K562 (cell line): ENCODE data around the gene DVL2. TPM values are rescaled to one million over a fixed set of nuclear protein-coding genes. Genes with fewer than 3 reads are reported as not detected.

ENCODE experiments used
- ATAC-seq: fragments of 200-7000 bp; cut with Tn5 transposase; 3 replicates; pipeline ENCODE4 v1.9.1; 2020; ENCODE audit warnings: moderate library complexity
- BruUV-seq: library from RNA; stranded (reverse); fragments of 400-500 nt; replicated peaks from 2 replicates; lab custom pipeline; 2021; lab: Mats Ljungman, UMichigan
- CTCF ChIA-PET: fragments of 300-600 bp; formaldehyde crosslinking; extraction: SDS; loops from one replicate; lab custom pipeline; 2021; ENCODE audit warnings: low intra/inter-chr PET ratio; lab: Yijun Ruan, JAX
- POLR2A ChIA-PET: fragments of 300-600, 350-650 bp; sonication (Branson Sonifier 250); formaldehyde crosslinking; extraction: SDS; loops from one replicate; lab custom pipeline; 2021; ENCODE audit warnings: antibody characterized with exemption, inconsistent platforms; lab: Yijun Ruan, JAX
- DNase-seq, 4 experiments: peaks; one replicate each; pipeline versions ENCODE4 v3.0.0 to v3.0.0-alpha.2; 2011 to 2018; ENCODE audit warnings: low spot score in 3 of 4, mixed read lengths in 3 of 4; ENCODE audit errors: extremely low read depth in 1 of 4
- FAIRE-seq: peaks from 2 replicates; lab custom pipeline; 2011; peaks lifted over from hg19 to GRCh38; lab: Jason Lieb, UNC
- H2AFZ ChIP-seq: 2 replicates; pipeline ENCODE4 v1.6.0; 2011; ENCODE audit warnings: low read depth, low read length, control low read depth, inconsistent platforms
- H3K27ac ChIP-seq: fragments of 200-600 bp; 3 replicates; pipeline ENCODE4 v1.8.0; 2011; ENCODE audit warnings: low read depth, mild to moderate bottlenecking, control low read depth, inconsistent platforms, low read length, moderate library complexity, mixed read lengths; ENCODE audit errors: extremely low read depth
- H3K27me3 ChIP-seq, 2 experiments: fragments of 300-600 bp in 1 of 2; 2 replicates in 1 of 2; 3 replicates in 1 of 2; pipeline versions ENCODE4 v1.6.0 to v1.8.0; 2011; ENCODE audit warnings: inconsistent platforms in 2 of 2, low read length in 2 of 2, mild to moderate bottlenecking in 1 of 2, mixed read lengths in 1 of 2, moderate library complexity in 1 of 2; ENCODE audit not compliant: control insufficient read depth in 2 of 2, insufficient read depth in 2 of 2
- H3K36me3 ChIP-seq: fragments of 300-600 bp; 3 replicates; pipeline ENCODE4 v1.8.0; 2011; ENCODE audit warnings: mild to moderate bottlenecking, low read length, inconsistent platforms; ENCODE audit not compliant: control insufficient read depth, insufficient read depth
- H3K4me1 ChIP-seq, 2 experiments: fragments of 200-600 bp in 1 of 2; replicated peaks in 1 of 2; 2 replicates in 1 of 2; 3 replicates in 1 of 2; pipeline versions ENCODE4 v1.5.1 to v1.8.0; 2011; ENCODE audit warnings: inconsistent platforms in 2 of 2, low read length in 2 of 2, mild to moderate bottlenecking in 1 of 2, mixed read lengths in 1 of 2, moderate library complexity in 1 of 2; ENCODE audit not compliant: control insufficient read depth in 2 of 2, insufficient read depth in 2 of 2
- H3K4me2 ChIP-seq: 2 replicates; pipeline ENCODE4 v1.6.1; 2011; ENCODE audit warnings: low read length, control low read depth, inconsistent platforms, mixed read lengths; ENCODE audit not compliant: insufficient read depth
- H3K4me3 ChIP-seq: fragments of 200-600 bp; sonication (generic), shearing (Covaris generic); 2 replicates; pipeline ENCODE4 v1.5.1; 2016; ENCODE audit warnings: control low read depth, inconsistent platforms
- H3K79me2 ChIP-seq: fragments of 200-600 bp; 3 replicates; pipeline ENCODE4 v1.8.0; 2011; ENCODE audit warnings: low read length, inconsistent platforms; ENCODE audit not compliant: control insufficient read depth, insufficient read depth
- H3K9ac ChIP-seq, 2 experiments: 2 replicates each; pipeline versions ENCODE4 v1.6.0 to v1.6.1; 2011; ENCODE audit warnings: low read depth in 2 of 2, low read length in 2 of 2, control low read depth in 1 of 2, inconsistent platforms in 1 of 2, mild to moderate bottlenecking in 1 of 2, mixed read lengths in 1 of 2; ENCODE audit not compliant: insufficient read depth in 1 of 2
- H3K9me1 ChIP-seq: one replicate; pipeline ENCODE4 v1.6.0; 2011; ENCODE audit warnings: inconsistent platforms, mild to moderate bottlenecking, low read length, moderate library complexity; ENCODE audit not compliant: control insufficient read depth, insufficient read depth
- H3K9me3 ChIP-seq: replicated peaks from 2 replicates; pipeline ENCODE4 v1.5.1; 2011; ENCODE audit warnings: low read depth, low read length, inconsistent platforms; ENCODE audit not compliant: control insufficient read depth, insufficient read depth
- H4K20me1 ChIP-seq: replicated peaks from 2 replicates; pipeline ENCODE4 v1.6.1; 2011; ENCODE audit warnings: low read length, inconsistent platforms, mixed read lengths; ENCODE audit not compliant: control insufficient read depth, insufficient read depth
- ATF1 ChIP-seq, 2 experiments: fragments of 450-650 bp in 1 of 2; IDR thresholded peaks; 2 replicates each; pipeline ENCODE4 v1.6.1; 2016; ENCODE audit warnings: missing compliant biosample characterization in 1 of 2, missing genetic modification characterization in 1 of 2
- CBX2 ChIP-seq: fragments of 200-600 bp; sonication (generic); IDR thresholded peaks from one replicate; pipeline ENCODE4 v1.6.1; 2012; ENCODE audit warnings: mild to moderate bottlenecking, low read length, inconsistent platforms; ENCODE audit not compliant: insufficient read depth, poor library complexity, severe bottlenecking
- ELF2 ChIP-seq: fragments of 250-450 bp; sonication (Bioruptor Pico); IDR thresholded peaks from 2 replicates; pipeline ENCODE4 v1.5.0; 2021; ENCODE audit warnings: mild to moderate bottlenecking
- ESRRB ChIP-seq: fragments of 250-450 bp; sonication (Bioruptor Pico); IDR thresholded peaks from 2 replicates; pipeline ENCODE4 v1.5.0; 2020; ENCODE audit warnings: mild to moderate bottlenecking, moderate library complexity, borderline replicate concordance
- GTF2F1 ChIP-seq: IDR thresholded peaks from 2 replicates; pipeline ENCODE4 v1.6.1; 2011; ENCODE audit warnings: low read depth, low read length, improper control_type of control experiment
- HNRNPH1 ChIP-seq: fragments of 200-400 bp; formaldehyde crosslinking; optimal IDR thresholded peaks from 2 replicates; pipeline ENCODE3; 2017; ENCODE audit warnings: low read depth, mild to moderate bottlenecking, low read length, moderate library complexity
- KLF1 ChIP-seq: fragments of 450-650 bp; IDR thresholded peaks from 2 replicates; pipeline ENCODE4 v1.6.1; 2016; ENCODE audit warnings: missing genetic modification characterization, missing compliant biosample characterization
- LCOR ChIP-seq: sonication (generic); formaldehyde crosslinking; IDR thresholded peaks from 2 replicates; pipeline ENCODE4 v1.8.0; 2022; ENCODE audit warnings: mild to moderate bottlenecking, missing genetic modification reagents
- MTF1 ChIP-seq: fragments of 250-450 bp; sonication (Bioruptor Pico); IDR thresholded peaks from 2 replicates; pipeline ENCODE4 v1.9.0; 2021; ENCODE audit warnings: moderate library complexity, mild to moderate bottlenecking, inconsistent platforms, borderline replicate concordance
- NBN ChIP-seq: fragments of 450-650 bp; IDR thresholded peaks from 2 replicates; pipeline ENCODE4 v1.6.1; 2016; ENCODE audit warnings: low read depth, mild to moderate bottlenecking
- POU5F1 ChIP-seq: fragments of 150-350 bp; IDR thresholded peaks from 2 replicates; pipeline ENCODE4 v1.6.1; 2014; ENCODE audit warnings: borderline replicate concordance, low read length, low read depth, mild to moderate bottlenecking; ENCODE audit not compliant: partially characterized antibody
- RBM34 ChIP-seq: fragments of 200-400 bp; formaldehyde crosslinking; IDR thresholded peaks from 2 replicates; pipeline ENCODE4 v1.6.1; 2018; ENCODE audit warnings: low read length, borderline replicate concordance; ENCODE audit not compliant: insufficient read depth
- SIRT6 ChIP-seq: IDR thresholded peaks from one replicate; pipeline ENCODE4 v1.6.1; 2012; ENCODE audit warnings: low read depth, mild to moderate bottlenecking, control low read depth, inconsistent platforms, low read length, moderate library complexity
- SNIP1 ChIP-seq: fragments of 450-650 bp; IDR thresholded peaks from 2 replicates; pipeline ENCODE4 v1.7.1; 2017; ENCODE audit warnings: low read depth, mild to moderate bottlenecking
- TAL1 ChIP-seq: fragments of 450-650 bp; IDR thresholded peaks from 2 replicates; pipeline ENCODE4 v1.6.1; 2016; ENCODE audit warnings: mild to moderate bottlenecking
- TARDBP ChIP-seq: fragments of 450-650 bp; IDR thresholded peaks from 2 replicates; pipeline ENCODE4 v1.6.1; 2016
- WHSC1 ChIP-seq: IDR thresholded peaks from one replicate; pipeline ENCODE4 v1.6.1; 2012; ENCODE audit warnings: low read length, control low read depth, inconsistent platforms
- ZNF124 ChIP-seq: sonication (generic); formaldehyde crosslinking; IDR thresholded peaks from 2 replicates; pipeline ENCODE4 v1.8.1; 2022; ENCODE audit warnings: missing genetic modification reagents
- ZNF311 ChIP-seq: fragments of 250-450 bp; sonication (Bioruptor Pico); IDR thresholded peaks from 2 replicates; pipeline ENCODE4 v1.4.0; 2020; ENCODE audit warnings: mild to moderate bottlenecking, moderate library complexity
- ZNF717 ChIP-seq: fragments of 250-450 bp; sonication (Bioruptor Pico); IDR thresholded peaks from 2 replicates; pipeline ENCODE4 v1.5.0; 2021
- WGBS: fragments of 100-300 bp; shearing (Covaris generic); methylation state at CpG from one replicate; pipeline ENCODE4 v1.1.6; 2016; ENCODE audit warnings: low coverage, mixed read lengths; ENCODE audit not compliant: insufficient coverage; ENCODE audit errors: missing lambda C conversion rate; 5-methylcytosine and 5-hydroxymethylcytosine counted together
- in situ Hi-C: fragments of 300-500 bp; cut with MboI; formaldehyde crosslinking; loops from 4 replicates; pipeline ENCODE4 v1.15.0; 2018; ENCODE audit warnings: inconsistent platforms, mixed read lengths
- intact Hi-C: fragments of 100-400 bp; cut with micrococcal nuclease; formaldehyde crosslinking; loops from 2 replicates; pipeline ENCODE4 v1.14.2; 2022
- polyA plus RNA-seq, 8 experiments: library from polyadenylated mRNA; depleted of rRNA in 4 of 8; stranded (reverse) in 5 of 8; unstranded in 3 of 8; fragments of >200 nt; fragmentation: Nextera tagmentation in 2 of 8; fragmentation: Illumina TruSeq in 1 of 8; extraction: Ambion mirVana in 2 of 8; extraction: Trizol in 1 of 8; gene quantifications; 2 replicates each; pipeline versions ENCODE4 v1.2.1 to v1.2.3, GENCODE V29; 2011 to 2014; ENCODE audit warnings: inconsistent platforms in 1 of 8, missing spikeins in 1 of 8
- total RNA-seq, 7 experiments: library from RNA; depleted of rRNA in 6 of 7; stranded (reverse); fragments of >200 nt in 6 of 7; fragmentation: Illumina TruSeq in 2 of 7; extraction: Trizol in 2 of 7; gene quantifications; 2 replicates each; pipeline versions ENCODE4 v1.2.1 to v1.2.3, GENCODE V29; 2011 to 2021; ENCODE audit warnings: low replicate concordance in 1 of 7

Gene DVL2
- total and polyA plus RNA-seq, 9 of the 15 experiments (the other 6 are each of a cell fraction or from before 2014, with no cell fraction given): 1.3 to 49.5 (median 24.3) TPM

DNA sequence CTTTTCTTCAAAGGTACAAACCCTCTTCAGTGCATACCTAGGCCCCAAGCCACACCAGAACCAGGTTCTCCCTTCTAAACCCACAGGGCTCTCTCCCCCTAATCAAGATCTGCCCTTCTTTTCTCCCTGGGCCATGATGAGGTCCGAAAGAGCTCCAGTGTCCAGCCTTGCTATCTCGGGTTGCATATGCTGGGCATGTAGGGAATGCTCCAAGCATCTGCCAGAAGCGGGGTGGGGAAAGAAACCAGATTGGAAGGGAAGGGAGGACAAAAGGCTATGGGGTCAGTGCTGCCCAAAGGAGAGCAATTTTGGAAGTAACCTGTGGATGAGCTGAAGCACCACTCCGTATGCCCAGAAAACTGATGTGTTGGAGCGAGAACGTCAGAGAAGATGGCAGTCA, 14.9 kb upstream of the DVL2 start:
- POLR2A ChIA-PET: interaction anchor here (1.2 to 2.5 kb wide), 3 partner anchors 10 to 14 kb away, joined by 3 to 8 read pairs (median 7); partner anchors contain the start of gene PHF23
- Histone ChIP-seq H3K79me2 (peaks cover 60% of the 10 kb centered on the region), H3K27ac (no peak overlapping the region; the same call in 2 of the 3 replicates), H3K4me1 (peaks cover 13 to 19% of the 10 kb centered on the region in 2 experiments; a peak in 4 of 5 replicates), H3K9me1 (no peaks in the 10 kb centered on the region), H3K4me2 (peak overlapping the region; percentile 37), H3K4me3 (peak overlapping the region; percentile 2; the same call in 1 of the 2 replicates), H2AFZ (no peak overlapping the region), H4K20me1 (no peaks in the 10 kb centered on the region), H3K9ac (peak overlapping the region in 1 of 2 experiments; percentile 97; a peak in 1 of 4 replicates), H3K9me3 (no peaks in the 10 kb centered on the region), H3K36me3 (peaks cover 43% of the 10 kb centered on the region), H3K27me3 (no peaks in the 10 kb centered on the region)
- in situ Hi-C loops: no loop called here
- ATAC-seq: no peak
- no peak for FAIRE-seq
- WGBS: 59% methylated on average over 6 of the region's 6 CpGs
- CTCF ChIA-PET: no interaction called here
- TF ChIP-seq GTF2F1 (no peak), SNIP1 (no peak), SIRT6 (no peak), MTF1 (no peak)
- DNase-seq: no peak
- intact Hi-C loops: no loop called here
- no TSS peak for BruUV-seq

DNA sequence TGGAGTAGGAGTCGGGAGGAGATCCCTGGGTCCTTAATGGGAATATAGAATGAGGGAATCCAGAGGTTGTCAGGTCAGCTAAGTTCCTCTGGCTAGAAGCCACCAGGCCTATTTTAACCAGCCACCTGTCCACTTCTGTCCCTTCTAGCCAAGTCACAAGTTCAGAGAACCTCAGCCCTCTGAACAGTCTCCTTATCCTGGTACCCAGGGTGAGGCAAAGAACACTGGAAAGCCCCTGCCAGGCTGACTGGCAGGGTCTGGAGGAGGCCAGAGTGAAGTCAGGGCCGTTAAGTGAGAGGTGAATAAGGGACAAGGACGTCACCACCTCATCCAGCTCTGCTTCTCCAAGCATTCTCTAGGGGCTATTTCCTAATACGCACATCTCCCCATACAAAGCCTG, 14.5 kb upstream of the DVL2 start:
- BruUV-seq: no TSS peak
- CTCF ChIA-PET: no interaction called here
- Histone ChIP-seq H4K20me1 (no peaks in the 10 kb centered on the region), H2AFZ (no peak overlapping the region), H3K27ac (peak overlapping the region; percentile 36; the same call in 1 of the 3 replicates), H3K9me1 (no peaks in the 10 kb centered on the region), H3K4me1 (peaks cover 13 to 22% of the 10 kb centered on the region in 2 experiments; a peak in 4 of 5 replicates), H3K4me3 (peak overlapping the region; percentile 2; the same call in 1 of the 2 replicates), H3K79me2 (peaks cover 56% of the 10 kb centered on the region), H3K4me2 (peak overlapping the region; percentile 37), H3K9me3 (no peaks in the 10 kb centered on the region), H3K9ac (peak overlapping the region in 1 of 2 experiments; percentile 45; a peak in 1 of 4 replicates), H3K36me3 (peaks cover 44% of the 10 kb centered on the region), H3K27me3 (no peaks in the 10 kb centered on the region)
- ATAC-seq (no peak), FAIRE-seq (no peak), DNase-seq (no peak)
- WGBS: 69% methylated on average over 4 of the region's 4 CpGs
- POLR2A ChIA-PET: interaction anchor here (1.2 to 2.5 kb wide), 3 partner anchors 9 to 13 kb away, joined by 3 to 8 read pairs (median 7); partner anchors contain the start of gene PHF23
- in situ Hi-C loops: no loop called here
- intact Hi-C loops: no loop called here
- TF ChIP-seq CBX2 (no peak), ATF1 (CRISPR knock-in tag; IDR thresholded peaks at IDR 0.05) (no peak), ATF1 (tag; IDR thresholded peaks at IDR 0.05) (no peak), ESRRB (CRISPR knock-in tag) (no peak), KLF1 (tag) (no peak), NBN (no peak), RBM34 (no peak), ELF2 (no peak), TARDBP (no peak), LCOR (no peak), HNRNPH1 (no peak), ZNF717 (no peak), TAL1 (no peak), POU5F1 (no peak), WHSC1 (no peak), ZNF311 (CRISPR knock-in tag) (no peak), ZNF124 (CRISPR knock-in tag) (no peak)
